Peyer's patch (tissue), 4 donors: ENCODE measurements around the gene CD48.

Source experiments
- CTCF ChIP-seq, 6 experiments: fragments of 450-650 bp in 4 of 6; fragments of 200-600 bp in 2 of 6; sonication (generic) in 1 of 6; IDR thresholded peaks; one replicate each; pipeline ENCODE4 v1.5.1; 2017 to 2019; ENCODE audit warnings: antibody characterized with exemption in 6 of 6, mild to moderate bottlenecking in 3 of 6, moderate library complexity in 1 of 6
- POLR2A ChIP-seq, 2 donors: fragments of 450-650 bp; IDR thresholded peaks; one replicate each; pipeline ENCODE4 v1.5.1; 2017; ENCODE audit warnings: antibody characterized with exemption in 2 of 2, mild to moderate bottlenecking in 2 of 2, moderate library complexity in 2 of 2

GRCh38 chr1:160708118-160708517 lies 3.5 kb downstream of the CD48 start:
- TF ChIP-seq POLR2A (IDR thresholded peaks at IDR 0.05) (no peak), CTCF (IDR thresholded peaks at IDR 0.05) (no peak)
